DMS53 (cell line): Measurements from ENCODE around the gene ARMC2.
"Not testable (repeated sequence)": the region's sequence is repeated elsewhere in the genome, so short reads cannot be mapped to it uniquely, and the experiment has no call there.

Experiments used
- DNase-seq: peaks from one replicate; lab custom pipeline; 2025; lab: John Stamatoyannopoulos, UW

The ARMC2 gene, protein sequence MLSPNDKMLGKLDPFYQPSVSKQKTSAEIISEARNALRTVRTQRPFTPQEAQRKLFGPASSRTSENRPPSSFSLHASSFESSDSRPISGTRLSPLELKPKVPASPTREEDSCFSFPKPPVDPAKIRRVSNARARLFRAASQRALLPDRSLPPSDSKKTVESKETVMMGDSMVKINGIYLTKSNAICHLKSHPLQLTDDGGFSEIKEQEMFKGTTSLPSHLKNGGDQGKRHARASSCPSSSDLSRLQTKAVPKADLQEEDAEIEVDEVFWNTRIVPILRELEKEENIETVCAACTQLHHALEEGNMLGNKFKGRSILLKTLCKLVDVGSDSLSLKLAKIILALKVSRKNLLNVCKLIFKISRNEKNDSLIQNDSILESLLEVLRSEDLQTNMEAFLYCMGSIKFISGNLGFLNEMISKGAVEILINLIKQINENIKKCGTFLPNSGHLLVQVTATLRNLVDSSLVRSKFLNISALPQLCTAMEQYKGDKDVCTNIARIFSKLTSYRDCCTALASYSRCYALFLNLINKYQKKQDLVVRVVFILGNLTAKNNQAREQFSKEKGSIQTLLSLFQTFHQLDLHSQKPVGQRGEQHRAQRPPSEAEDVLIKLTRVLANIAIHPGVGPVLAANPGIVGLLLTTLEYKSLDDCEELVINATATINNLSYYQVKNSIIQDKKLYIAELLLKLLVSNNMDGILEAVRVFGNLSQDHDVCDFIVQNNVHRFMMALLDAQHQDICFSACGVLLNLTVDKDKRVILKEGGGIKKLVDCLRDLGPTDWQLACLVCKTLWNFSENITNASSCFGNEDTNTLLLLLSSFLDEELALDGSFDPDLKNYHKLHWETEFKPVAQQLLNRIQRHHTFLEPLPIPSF

DNA sequence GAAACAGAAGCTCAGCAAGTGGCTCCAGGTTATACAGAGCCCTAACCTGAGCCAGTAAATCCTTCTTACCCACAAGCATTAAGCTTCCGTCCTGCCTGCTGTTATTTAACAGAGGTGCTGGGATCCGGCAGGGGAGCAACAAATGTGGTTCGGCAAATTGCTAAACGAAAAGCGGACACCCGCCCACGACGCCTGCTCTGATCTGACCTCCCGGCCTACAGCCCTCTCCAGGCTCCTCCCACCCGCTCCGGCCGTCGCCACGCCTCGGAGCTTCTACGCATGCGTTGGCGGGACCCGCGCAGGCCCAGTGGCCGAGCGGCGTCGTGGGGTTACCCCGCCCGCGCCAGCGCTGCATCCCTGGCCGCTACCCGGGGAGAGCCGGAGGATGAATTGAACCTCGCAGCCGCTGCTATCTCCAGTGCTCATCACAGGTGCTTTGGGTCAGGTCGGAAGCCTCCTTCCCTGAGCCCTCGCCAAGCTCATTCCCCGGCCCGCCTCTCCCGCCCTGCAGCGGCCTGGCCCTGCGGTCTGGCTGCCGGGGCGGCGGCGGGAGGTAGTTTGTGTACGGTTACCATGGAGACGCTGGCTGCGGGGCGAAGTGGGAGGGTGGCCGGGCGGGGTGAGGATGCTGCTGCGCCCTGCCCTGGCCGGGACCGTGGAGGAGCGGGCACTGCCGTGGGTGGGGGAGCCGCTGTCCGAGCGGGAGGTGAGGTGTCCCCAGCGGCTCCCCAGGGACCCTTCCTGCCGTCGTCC is at the start of gene ARMC2:
ARMC2 (plus strand) TSS at position 307 of the 753 bp plus-strand sequence. CDS start 5,846 bp downstream, outside the sequence.
- DNase-seq = peak; percentile 92

- no peak for DNase-seq
Measured at GRCh38 chr6:108798670-108799353, 49.4 kb upstream of the ARMC2 start.

DNA sequence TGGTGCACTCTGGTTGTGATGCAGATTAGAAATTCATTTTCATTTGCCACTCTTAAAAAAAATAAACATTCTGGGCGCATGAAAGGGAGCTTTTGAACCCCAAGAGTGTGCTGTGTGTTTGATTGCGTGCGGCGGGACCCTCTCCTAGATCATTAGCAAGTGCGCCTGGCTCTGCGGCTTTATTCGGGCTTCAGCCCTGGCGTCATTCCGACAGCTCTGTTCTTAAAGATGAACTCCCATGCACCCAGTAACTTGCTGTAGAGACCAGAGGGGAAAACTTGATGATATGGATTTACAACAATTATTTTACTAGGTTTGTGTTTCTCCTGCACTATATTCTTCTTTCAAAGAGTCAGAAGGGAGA is 48.9 kb upstream of the ARMC2 start:
- no peak for DNase-seq

- no peak for DNase-seq
Measured at GRCh38 chr6:108799791-108800190, 48.4 kb upstream of the ARMC2 start.

DNA sequence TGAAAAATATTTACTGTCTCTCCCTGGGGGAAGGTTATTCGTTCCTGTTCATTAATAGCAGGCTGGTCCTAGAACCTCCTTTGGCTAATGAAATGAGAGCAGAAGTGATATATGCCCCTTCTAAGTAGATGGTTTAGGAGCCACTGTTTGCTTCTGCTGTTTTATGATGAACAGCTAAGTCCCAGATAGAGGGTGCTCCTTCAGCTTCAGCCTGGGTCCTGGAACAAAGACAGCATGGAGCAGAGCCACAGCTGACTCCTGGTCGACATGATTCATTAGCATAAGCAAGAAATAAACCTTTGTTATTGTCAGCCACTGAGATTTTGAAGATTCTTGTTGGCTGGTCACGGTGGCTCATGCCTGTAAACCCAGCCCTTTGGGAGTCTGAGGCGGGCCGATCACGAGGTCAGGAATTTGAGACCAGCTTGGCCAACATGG is 47.8 kb upstream of the ARMC2 start:
- no peak for DNase-seq

- no peak for DNase-seq
Measured at GRCh38 chr6:108801366-108801765, 46.9 kb upstream of the ARMC2 start.

DNA sequence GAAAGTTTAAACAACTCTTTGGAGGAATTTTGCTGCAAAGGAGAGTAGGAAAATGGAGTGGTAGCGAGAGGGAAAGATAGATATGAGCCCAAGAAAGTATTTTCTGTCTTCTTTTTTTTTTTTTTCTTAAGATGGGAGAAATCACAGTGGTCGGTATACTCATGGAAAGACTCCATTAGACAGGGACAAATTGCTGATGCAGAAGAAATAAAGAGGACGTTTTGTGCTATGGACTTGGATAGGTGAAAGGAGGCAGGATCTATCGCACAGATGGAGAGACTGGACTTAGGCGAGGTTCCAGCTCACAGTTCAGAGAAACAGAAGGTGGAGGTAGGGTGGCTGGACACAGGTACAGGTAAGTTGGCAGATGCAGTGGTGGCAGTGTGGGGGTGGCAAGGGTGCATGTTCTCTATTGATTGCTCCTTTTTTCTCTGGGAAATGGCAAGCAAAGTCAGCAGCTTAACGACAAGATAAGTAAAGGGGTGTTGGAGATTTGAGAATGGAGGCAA is 44.2 kb upstream of the ARMC2 start:
- no peak for DNase-seq

DNA sequence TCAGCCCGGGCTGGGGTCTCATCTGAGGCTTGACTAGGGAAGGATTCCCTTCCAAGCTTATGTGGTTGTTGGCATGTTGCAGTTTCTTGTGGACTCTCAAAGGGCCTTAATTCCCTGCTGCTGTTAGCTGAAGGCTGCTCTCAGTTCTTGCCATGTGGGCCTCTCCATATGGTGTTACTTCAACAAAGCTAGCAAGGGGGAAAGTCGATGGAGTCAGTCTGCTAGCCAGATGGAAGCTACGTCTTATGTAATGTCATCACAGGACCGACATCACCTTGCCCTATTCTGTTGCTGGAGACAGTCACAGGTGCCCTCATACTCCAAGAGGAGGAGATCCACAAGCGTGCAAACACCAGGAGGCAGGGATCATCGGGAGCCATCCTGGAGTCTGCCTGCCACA is 43.3 kb upstream of the ARMC2 start:
- DNase-seq = no peak

GRCh38 chr6:108805611-108806167 is 42.5 kb upstream of the ARMC2 start:
- peak; percentile 20 for DNase-seq

DNA sequence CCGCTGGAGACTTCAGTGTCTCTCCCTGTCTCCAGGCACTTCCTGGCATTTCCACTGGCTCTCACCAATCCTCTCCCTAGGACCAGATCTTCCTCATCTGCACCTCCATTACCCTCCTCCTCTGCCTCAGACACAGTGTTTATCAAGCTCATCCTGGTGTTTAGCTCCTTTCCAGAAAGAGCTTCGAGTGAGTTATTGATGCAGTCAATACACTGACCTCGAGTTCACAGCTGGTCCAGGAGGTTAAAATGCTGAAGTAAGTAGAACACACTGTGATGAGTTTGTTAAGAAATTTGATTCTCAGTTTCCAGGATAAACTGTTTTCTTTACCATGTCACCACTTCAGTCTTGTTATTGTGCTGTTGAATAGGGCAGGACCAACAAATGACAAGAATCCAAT is 42.1 kb upstream of the ARMC2 start:
- peak; percentile 31 for DNase-seq

DNA sequence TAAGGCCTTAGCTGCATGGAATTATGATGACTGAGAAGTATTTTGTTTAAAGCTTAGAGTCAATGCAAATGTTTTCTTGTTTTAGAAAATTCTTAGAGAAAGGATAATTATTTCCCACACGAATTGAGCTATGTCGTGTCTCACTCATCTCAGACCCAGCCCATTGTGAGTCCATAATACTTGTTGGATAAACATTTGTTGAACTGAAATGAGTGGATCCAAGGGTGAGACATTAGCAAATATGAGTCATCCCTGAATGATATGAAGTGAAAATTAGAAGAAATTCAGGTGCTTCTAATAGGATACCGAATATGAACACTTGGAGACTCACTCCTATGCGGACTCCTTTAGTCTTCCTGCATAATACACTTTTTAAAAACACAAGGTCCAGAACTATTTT is 41.6 kb upstream of the ARMC2 start:
- peak; percentile 70 for DNase-seq

DNA sequence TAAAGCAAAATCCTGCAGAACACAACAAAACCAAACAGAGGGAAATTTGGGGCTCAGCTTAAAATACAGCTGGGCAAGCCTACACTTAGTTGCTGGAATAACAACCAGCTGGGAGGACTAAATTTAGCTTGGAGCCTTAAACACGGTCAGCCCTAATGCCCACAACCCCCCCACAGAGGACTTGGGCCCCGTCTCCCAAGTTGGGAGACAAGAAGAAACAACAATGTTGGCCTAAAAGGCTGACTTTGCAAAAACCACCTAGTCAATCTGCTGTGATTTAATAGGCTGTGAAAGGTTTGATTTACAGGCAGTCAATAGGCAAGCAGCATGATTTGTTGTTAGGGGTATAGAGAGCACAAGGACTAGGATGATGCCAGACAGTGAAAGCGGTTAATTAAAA is 40.3 kb upstream of the ARMC2 start:
- no peak for DNase-seq

DNA sequence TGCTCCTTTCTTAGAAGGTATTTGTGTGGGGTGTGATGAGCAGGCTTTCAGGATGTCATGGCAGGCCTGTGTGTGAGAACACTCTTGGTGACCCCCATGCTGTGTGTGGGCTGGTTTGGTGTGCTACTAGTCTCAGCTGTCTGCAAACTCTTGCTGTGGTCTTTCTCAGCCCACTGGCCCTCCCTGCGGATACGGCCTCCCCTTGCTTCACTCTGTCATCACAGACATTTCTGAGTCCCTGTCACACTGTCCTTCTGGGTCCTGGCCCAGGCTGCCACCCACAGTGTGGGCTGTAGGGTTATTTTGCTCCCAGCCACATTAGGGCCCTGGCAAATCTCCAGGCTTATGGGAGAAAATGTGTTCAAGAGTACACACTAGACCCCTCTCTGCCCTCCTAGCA is 39.0 kb upstream of the ARMC2 start:
- DNase-seq = no peak

- DNase-seq = no peak
Measured at GRCh38 chr6:108810057-108810643, 38.1 kb upstream of the ARMC2 start.

DNA sequence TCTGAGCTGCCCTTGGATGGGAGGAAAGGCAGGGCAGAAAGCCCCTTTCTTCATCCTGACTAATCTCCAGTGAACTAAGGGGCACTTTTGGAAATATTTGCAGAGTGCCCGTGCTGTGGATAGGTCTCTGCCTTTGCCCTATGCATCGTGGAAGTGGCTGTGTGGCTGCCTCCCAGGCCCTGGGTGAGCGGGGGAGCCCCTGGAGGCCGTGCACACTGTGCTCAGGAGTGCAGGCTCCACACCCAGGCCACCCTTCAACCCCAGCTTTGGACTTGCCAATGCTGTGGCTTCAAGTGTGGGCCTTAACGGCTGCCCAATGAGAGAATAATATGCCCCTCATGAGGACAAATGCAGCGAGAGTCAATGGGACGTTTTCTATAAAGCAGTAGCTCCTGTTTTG is 36.7 kb upstream of the ARMC2 start:
- DNase-seq = no peak

GRCh38 chr6:108813218-108813617 is 35.0 kb upstream of the ARMC2 start:
- DNase-seq = not testable (repeated sequence)

GRCh38 chr6:108817276-108817675 is 30.9 kb upstream of the ARMC2 start:
- DNase-seq = not testable (repeated sequence)

DNA sequence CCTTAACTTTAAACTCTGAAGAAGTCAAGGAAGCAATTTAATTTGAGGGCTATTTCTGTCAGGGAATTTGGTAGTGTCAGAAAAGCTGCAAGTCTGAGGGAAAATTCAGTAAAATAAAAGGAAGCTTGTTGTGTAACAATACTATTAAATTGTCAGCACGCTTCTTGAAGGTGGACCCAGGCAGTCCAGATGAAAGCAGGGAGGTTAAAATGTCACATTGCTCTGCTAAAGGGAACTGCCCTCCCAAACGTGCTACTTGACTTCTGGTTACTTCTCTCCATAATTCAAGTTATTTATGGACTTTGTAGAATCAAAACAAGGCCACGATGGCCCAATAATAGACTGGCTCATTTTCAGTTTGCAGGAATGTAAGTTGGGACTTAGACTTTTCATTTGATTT is 28.2 kb upstream of the ARMC2 start:
- DNase-seq = no peak

DNA sequence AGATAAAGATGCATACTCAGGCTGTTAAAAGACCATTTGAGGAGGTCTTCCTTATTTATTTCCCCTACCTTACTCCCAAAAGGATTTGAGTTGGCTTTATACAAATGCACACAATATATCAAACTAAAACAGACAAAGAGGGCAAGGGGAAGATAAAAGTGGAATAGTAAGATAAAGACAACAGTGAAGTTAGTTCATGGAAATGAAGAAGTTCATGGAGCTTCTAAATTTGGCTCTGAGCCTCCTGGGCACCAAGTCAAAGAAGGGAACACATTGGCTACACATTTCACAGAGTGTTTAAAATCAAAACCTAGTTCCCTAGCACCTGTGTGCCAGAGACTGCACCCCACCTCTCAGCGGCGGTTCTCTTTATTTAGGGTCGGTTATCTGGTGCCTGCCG is 25.8 kb upstream of the ARMC2 start:
- DNase-seq = no peak

DNA sequence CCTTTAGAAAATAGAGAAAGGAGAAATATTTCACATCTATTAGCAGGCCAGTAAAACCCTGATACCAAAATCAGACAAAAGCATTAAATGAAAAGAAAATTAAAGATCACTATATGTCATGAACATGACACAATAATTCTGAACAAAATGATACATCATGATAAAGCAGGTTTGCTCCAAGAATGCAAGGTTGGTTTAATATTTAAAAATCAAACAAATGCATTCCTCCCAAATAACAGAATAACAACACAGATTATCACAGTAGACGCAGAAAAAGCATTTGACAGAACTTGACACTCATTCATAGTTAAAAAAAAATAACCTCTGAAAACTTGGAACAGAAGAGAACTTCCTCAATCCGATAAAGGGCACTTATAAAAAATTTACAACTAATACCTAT is 22.9 kb upstream of the ARMC2 start:
- no peak for DNase-seq

DNA sequence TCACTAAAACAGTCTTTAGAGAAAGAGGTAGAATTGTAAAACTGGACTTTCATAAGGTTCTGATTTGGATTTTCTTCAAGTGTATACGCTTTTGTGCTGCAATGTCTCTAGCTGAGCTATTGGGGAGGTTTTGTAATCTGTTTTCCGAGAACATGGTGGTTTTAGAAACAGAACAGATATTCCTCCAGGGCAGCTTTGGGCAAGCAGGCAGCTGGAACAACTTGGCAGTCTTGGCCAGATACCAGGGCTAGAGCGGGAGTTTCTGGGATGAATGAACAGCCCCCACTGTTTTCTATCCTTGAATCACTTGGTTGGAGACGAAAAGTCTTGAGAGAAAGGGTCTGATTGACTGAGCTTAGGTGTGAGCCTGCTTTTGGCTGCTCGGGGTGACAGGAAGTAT is 17.1 kb upstream of the ARMC2 start:
- no peak for DNase-seq
